NCI-H2029 treated with DMSO at 0.1 percent for 48 hours (cell line): Measurements from ENCODE around the gene SLFNL1.
A peak's percentile ranks its signal among the peaks of the same experiment; 100 is the strongest.

Experiments used
- DNase-seq: peaks from one replicate; lab custom pipeline; 2025; lab: John Stamatoyannopoulos, UW

Gene SLFNL1

DNA sequence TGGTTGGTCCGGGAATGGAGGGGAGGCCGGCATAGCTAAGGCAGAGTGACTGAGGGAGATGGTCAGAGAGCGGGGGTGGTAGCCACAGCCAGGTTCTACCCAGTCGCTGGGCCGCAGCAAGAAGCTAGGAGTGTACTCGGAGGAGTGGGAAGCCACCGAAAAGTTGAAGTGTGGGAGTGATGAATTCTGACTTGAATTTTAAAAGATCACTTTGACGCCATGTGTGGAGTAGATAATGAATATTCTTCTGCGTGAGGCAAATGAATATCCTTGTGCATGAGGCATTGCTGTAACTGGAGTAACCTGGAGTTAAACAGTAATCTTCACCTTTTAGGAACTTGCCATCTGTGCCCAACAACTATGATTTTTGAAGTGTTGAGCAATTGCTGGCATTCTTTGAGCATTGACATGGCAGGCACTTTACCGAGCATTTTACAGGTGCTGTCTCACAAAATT lies 35.2 kb downstream of the SLFNL1 start:
- no peak for DNase-seq

DNA sequence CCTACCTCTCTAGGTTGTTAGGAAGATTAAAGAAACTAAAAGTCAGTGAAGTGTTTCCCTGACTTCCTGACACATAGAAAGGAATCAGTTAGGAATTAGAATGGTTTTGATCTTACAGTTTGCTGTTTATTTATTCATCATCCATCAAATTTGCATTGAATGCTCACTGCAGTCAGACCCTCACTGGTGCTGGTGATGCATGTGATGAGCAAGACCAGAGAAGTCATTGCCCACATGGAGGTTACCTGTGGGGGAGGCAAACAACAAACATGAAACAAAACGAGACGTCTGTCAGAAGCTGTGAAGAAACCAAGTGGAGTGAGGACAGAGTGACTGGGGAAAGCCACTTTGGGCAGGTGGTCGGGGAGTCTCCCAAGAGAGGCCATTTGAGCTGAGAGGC lies 35.6 kb downstream of the SLFNL1 start:
- DNase-seq: no peak

DNA sequence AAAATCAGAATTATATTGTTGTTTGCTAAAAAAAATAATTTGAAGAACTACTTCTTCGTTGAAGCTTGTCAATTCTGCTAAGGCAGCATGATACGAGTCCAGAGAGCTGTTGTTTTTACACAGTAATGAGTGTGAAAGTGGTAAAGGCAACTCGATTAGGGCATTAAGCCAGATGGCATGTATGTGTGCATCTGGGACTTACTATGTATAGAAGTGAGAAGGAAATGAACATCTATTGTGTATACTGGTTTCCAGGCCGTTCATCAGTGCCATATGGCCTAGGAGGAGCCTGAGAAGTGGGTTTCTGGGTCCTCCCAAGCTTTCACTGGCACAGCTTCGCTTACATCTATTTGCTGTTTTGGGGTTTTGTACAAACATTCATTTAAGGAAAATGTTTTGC lies 36.4 kb downstream of the SLFNL1 start:
- DNase-seq: no peak

DNA sequence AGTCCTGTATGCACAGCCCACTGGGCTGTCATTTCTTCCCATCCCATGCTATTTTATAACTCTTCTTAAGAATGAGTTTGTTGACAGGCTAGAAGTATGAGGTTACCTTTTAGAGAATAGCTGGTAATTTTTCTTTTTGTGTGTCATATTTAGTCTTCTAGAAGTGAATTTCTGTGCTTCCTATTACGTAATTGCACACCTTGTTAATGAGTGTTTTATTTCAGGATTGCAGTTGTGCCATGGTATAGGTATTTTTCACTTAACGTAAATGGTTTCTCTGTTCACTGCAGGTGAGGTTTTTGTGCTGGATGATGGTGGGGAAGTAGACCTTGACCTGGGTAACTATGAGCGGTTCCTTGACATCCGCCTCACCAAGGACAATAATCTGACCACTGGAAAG lies 37.0 kb downstream of the SLFNL1 start:
- DNase-seq: no peak

DNA sequence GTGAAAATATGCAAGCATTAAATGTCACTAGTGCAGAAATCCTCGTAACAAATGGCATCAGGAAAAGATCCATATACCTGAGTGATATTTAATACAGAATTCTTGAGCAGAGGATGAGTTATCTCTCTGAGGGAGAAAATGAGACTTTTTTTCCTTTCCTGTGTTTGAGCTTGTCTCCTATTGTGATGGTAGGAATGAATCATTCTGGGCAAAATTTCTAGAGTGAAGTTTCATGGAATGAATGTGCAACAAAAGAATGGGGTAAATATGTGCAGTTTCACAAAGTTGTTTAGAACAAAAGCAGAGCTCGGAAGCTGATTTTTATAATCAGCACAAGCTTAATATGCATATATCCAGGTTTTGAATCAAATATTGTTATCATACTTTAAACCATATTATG lies 37.5 kb downstream of the SLFNL1 start:
- DNase-seq: no peak

DNA sequence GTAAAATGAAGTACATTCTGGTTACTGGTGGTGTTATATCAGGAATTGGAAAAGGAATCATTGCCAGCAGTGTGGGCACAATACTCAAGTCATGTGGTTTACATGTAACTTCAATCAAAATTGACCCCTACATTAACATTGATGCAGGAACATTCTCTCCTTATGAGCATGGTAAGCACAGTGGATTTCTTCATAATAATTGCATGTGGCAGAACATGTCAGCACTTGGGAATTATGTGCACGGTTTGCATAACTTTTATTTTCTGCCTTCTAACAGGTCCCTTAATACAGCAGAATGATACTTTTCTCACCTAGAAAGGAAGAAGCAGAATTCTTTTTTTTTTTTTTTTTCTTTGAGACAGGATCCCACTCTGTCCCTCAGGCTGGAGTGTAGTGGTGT lies 38.2 kb downstream of the SLFNL1 start:
- no peak for DNase-seq

DNA sequence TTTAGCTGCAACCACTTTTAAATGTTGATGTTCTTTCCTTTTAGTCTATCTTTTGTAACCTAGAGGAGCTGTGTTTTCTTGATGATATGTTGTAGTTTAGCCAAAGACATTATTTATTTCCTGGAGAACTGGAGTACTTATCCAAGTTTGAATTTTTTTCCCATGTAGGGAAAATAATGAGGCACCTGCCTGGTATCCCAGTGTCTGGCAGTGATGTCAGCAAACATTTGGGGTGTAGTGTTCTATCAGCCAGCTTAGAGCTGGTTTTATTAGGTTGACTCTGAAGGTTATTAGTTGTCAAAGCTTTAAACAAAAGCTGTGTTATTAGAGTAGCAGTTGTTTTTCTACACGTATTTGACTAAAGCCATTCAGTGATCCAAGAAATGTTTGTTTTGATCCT lies 38.8 kb downstream of the SLFNL1 start:
- DNase-seq: no peak

DNA sequence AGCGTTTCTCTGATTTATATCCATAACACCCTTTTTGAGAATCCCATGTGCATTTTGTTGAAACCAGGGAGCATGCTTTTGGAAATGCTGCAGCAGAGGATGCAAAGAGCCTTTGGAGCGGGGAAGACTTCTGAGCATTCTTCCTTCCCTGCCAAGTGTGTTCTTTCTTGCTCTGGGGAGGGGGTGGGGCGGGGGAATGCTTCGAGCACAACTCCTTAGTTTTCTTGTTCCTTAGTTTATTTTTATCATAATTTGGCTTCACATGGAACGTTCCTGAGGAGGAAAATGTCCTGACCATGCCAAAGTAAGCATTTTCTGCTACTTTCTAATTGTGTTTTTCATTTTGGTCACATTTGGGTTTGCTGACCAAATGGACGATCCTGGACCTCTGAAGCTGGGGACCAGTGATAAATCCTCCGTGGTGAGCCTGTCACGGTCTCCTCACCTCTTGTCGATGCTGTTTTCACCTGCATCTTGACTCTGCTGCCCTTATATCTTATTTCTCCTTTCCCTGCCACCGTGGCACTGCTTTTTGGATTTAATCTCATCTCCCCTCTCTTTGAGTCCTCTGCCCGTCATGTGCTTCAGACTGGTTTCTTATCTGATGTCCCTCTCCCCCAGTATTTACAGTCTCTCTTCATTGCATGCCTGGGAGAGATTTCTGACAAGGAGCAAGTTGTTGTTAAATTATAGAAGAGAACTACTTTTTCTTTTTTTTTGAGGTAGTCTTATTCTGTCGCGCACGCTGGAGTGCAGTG lies 39.7 kb downstream of the SLFNL1 start:
- no peak for DNase-seq

DNA sequence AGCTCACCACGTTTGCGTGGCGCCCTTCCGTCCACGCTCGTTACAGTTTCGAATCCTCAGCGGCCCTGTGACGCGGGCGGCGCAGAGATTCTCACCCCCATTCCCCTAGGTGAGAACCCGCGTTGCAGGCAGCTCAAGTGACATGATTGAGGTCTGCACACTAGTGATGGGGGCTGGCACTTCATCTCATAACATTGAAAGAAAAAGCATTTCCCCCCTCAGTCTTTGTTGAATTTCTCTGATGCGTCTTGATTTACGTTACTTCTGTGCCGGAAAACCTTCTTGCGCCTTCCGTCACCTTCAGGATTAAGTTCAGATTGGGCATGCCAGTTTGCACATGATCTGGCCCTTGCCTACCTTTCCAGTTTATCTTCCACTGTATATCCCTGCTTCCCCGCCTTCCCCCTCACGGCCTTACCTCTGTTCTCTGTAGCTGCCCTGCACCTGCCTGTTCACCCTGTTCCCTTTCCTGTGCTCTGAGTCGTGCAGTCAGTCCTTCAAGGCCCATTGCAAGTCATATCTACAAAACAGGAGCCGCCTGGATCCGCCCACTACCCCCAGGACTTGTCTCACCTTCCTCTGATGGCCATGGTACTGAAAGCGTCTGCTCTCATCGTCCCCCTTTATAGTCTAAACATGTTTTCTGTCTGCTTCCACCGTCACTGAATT lies 40.9 kb downstream of the SLFNL1 start:
- peak; percentile 98 for DNase-seq

DNA sequence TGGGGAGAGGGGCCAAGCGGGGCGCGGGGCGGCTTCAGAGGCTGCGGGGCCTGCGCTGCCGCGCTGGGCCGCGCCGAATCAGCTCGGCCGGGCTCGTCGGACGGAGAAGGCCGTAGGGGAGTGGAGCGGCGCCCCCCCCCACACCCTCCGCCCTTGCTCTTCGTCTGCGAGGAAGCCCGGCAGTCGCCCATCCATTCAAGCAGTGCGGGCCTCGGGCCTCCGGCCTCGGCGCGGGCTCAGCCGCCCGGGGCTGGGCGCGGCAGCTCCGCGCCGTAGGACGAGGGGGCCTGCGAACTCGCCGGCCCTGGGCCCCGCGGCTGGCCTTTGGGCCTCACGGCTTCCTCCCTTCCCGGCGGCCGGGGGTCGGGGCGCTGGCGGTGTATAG lies 41.5 kb downstream of the SLFNL1 start:
- DNase-seq: no peak

DNA sequence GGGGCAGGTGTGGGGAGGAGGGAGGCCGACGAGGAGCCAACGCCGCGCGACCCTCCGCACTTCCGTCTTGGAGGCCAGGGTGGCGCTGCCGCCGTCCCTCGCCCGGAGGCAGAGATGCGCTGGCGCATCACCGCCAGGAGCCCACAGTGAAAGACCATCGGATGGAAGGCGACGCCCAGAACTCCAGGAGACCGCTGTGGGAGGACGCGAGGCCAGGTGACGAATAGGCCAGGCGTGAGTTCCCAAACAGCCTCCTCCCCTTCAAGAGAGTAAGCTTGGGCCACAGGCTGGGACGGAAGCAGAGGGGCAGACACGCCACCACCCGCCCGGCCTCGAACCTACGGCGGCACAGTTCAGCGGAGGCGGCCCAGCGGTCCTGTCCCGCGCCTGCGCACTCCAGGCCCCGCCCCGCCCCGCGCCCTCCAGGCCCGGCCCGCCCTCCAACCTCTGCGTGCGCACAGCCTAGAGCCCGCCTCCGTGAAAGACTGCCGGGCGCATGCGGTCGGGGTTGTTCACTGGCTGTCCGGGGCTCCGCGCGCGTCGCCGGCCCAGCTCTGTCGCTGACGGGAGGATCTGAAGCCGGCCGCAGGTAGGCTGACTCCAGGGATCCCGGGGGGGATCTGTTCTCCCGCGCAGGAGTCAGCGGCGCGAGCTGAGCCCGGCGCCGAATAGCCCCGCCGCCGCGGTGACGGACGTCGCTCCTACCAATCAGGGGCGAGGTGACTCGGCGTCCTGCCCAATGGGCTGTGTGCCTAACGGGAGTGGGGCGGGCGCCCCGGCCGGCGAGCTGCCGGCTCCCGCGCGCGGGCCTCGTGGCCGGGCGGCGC lies 42.1 kb downstream of the SLFNL1 start, which contains the start of gene CTPS1:
TSS of gene CTPS1 (plus strand) at position 456 of the 827 bp plus-strand sequence. CDS start 3,595 bp downstream, outside the sequence.
- DNase-seq: peak; percentile 100

DNA sequence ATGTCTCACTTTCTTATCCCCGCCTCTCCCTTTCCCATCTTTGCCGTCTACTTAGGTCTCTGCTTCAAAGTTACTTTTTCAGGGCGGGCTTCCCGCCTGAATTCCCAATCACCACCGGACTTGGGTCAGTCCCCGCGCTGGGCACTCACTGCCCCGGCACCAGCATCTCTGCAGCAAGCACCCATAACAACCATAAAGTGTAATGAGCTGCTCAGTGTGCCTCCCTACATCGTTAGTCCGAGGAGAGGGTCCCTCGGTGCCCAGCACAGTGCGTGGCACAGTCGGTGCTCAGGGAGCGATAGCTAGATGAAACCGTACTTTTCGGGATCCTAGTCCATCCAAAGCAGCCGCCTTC lies 42.7 kb downstream of the SLFNL1 start:
- DNase-seq: no peak

DNA sequence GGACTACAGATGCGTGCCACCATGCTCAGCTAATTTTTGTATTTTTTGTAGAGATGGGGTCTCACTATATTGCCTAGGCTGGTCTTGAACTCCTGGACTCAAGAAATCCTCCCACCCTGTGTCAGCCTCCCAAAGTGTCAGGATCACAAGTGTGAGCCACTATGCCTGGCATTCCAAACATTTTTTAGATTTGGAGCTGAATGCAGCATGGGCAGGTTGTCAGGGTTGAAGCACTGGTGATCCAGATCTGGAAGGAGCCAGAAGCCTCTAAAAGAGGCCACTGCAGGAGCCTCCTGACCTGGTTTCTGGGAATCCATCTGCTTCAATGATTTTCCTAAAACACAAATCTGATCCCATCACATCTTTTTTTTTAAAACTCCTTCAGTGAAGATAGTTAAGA lies 43.8 kb downstream of the SLFNL1 start:
- no peak for DNase-seq

DNA sequence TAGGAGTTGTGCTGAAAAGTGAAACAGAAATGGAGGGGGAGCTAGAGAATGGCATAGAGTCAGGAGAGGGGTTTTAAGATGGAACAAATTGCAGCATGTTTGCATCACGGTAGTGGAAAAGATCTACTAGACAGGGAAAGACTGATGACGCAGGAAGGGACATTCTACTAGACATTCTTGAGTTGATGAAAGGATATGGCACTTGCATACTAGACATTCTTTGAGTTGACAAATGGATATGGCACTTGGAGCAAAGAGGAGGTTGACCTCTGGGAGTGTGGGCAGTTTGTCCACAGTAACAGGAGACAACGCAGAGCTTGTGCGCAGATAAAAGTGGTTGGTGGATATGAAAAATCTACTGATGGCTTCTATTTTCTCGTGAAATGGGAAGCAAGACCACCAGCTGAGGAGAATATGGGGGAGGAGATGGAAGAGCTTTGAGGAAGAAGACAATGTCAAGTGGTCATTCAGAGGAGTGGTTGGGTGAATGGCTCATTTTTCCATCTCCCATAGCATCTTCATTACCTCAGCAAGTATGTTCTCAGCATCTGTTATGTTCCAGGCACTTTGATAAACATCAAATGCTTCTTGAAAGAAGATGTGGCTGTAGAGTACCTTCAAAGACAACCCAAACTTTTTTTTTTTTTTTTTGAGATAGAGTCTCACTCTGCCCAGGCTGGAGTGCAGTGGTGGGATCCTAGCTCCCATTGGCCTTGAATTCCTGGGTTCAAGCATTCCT lies 44.4 kb downstream of the SLFNL1 start:
- no peak for DNase-seq

DNA sequence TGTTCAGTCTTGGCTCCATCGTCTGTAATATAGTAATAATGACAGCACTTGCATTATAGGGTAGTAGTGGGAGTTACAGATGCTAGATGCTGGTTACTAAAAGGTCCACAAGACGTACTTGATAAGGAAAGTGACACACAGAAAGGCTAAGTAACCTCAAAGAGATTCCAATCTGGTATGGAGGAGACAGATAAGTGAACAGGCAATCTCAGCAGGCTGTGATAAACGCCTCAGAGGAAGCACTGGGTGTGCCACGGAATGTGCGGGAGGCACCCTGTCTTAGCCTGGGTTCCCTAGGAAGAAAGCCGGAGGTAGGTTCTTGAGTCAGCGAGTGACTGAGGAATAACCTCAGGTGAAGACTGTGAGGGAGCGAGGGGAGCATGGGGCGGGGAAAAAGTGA lies 46.6 kb downstream of the SLFNL1 start:
- no peak for DNase-seq

DNA sequence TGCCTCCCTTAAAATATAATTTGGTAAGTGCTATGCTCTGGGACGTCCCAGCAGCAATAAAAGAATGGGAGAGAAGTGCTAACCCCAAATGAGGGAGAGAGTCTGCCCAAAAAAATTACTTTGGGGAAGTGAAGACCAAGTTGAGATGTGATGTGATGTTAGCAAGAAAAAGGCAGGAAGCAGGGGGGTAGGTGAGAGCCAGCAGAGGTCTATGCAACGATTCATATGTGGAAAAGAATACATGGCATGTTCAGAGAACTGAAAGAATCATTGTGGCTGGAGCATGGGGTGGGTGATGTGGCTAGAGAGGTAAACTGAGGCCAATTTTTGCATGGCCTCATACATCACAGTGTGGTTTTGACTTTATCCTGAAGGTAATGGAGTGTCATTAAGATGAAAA lies 47.6 kb downstream of the SLFNL1 start:
- DNase-seq: no peak

DNA sequence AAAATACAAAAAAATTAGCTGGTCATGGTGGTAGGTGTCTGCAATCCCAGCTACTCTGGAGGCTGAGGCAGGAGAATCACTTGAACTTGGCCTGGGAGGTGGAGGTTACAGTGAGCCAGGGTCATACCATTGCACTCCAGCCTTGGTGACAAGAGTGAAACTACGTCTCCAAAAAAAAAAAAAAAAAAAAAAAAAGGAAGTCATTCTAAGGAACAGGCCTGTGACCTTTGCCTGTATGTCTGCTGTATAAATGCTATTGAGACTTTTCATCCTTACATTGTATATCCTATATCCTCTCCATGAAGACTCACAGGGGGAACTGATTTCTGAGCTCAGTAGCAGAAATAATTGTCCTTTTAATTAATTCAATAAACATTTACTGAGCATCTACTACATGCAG lies 49.6 kb downstream of the SLFNL1 start:
- no peak for DNase-seq

DNA sequence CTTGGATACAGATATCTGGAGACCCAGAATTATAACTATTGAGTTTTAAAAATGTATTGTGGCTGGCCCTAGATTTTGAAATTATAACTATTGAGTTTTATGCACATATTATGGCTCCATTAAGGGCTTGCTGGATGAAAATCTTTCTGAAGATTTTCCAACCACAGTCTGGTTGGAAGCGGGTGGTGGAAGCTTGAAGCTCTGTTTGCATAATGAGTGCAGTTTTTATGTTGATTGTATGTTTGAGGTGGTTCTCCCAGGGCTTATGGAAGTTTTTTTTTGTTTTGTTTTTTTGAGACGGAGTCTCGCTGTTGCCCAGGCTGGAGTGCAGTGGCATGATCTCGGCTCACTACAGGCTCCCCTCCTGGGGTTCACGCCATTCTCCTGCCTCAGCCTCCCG lies 52.1 kb downstream of the SLFNL1 start:
- DNase-seq: no peak

DNA sequence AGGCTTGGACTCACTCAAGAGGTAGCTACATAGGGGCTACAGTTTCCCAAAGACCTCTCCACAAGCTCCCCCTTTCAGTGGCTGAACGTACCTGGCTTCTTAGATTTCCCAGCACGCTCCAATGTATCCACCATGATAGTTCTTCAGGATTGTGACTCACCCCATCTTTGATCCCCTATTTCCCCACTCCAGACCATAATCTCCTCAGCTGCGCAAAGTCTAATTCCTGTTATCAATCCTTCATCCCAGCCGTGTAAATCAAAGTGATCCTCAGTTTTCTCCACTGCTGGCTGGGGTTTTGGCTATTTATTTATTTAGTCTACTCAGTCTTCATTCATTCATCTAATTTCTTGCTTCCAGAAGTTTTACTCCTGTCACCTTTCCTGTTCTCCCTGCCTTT lies 55.1 kb downstream of the SLFNL1 start:
- no peak for DNase-seq
